Activated CD4-positive, alpha-beta T cell treated with anti-CD3 and anti-CD28 coated beads, Interleukin-2, amount 50 U/mL, for 16 hours (primary cell): ENCODE measurements around the gene ADARB2.

Experiments
- DNase-seq: peaks from one replicate; pipeline ENCODE4 v3.0.0-alpha.2; 2020

Gene ADARB2

GRCh38 chr10:1156616-1156886, 580.8 kb downstream of the ADARB2 start:
- DNase-seq: no peak

- no peak for DNase-seq
These were observed 581.3 kb downstream of the ADARB2 start for GRCh38 chr10:1155791-1156615.

GRCh38 chr10:1154531-1155295, 582.6 kb downstream of the ADARB2 start:
- DNase-seq: no peak

GRCh38 chr10:1153805-1154351, 583.4 kb downstream of the ADARB2 start:
- no peak for DNase-seq

GRCh38 chr10:1153251-1153763, 584.0 kb downstream of the ADARB2 start:
- DNase-seq: no peak

GRCh38 chr10:1152386-1153250, 584.7 kb downstream of the ADARB2 start:
- no peak for DNase-seq

- no peak for DNase-seq
These were observed 586.0 kb downstream of the ADARB2 start for GRCh38 chr10:1151076-1152033.

- no peak for DNase-seq
These were observed 586.7 kb downstream of the ADARB2 start for GRCh38 chr10:1150638-1150955.

GRCh38 chr10:1149793-1150637, 587.3 kb downstream of the ADARB2 start:
- DNase-seq: peak; percentile 20

GRCh38 chr10:1148855-1149605, 588.3 kb downstream of the ADARB2 start:
- no peak for DNase-seq

- no peak for DNase-seq
These were observed 589.5 kb downstream of the ADARB2 start for GRCh38 chr10:1147810-1148209.

- DNase-seq: no peak
These were observed 594.7 kb downstream of the ADARB2 start for GRCh38 chr10:1142596-1142995.

GRCh38 chr10:1141701-1142100, 595.6 kb downstream of the ADARB2 start:
- DNase-seq: no peak

GRCh38 chr10:1141261-1141660, 596.1 kb downstream of the ADARB2 start:
- no peak for DNase-seq

- no peak for DNase-seq
These were observed 598.8 kb downstream of the ADARB2 start for GRCh38 chr10:1138529-1138928.

- no peak for DNase-seq
These were observed 599.7 kb downstream of the ADARB2 start for GRCh38 chr10:1137499-1138163.

- no peak for DNase-seq
These were observed 601.1 kb downstream of the ADARB2 start for GRCh38 chr10:1136268-1136667.

- DNase-seq: no peak
These were observed 603.2 kb downstream of the ADARB2 start for GRCh38 chr10:1134156-1134555.

- no peak for DNase-seq
These were observed 603.8 kb downstream of the ADARB2 start for GRCh38 chr10:1133495-1134045.
